ENCODE data around the gene BMPR1B.

Gene BMPR1B

GRCh38 chr4:94926936-94927335 is 169.2 kb downstream of the BMPR1B start:
- no peak for DNase-seq (ENCODE audit: low read depth)
- TF ChIP-seq, protein P1, sequence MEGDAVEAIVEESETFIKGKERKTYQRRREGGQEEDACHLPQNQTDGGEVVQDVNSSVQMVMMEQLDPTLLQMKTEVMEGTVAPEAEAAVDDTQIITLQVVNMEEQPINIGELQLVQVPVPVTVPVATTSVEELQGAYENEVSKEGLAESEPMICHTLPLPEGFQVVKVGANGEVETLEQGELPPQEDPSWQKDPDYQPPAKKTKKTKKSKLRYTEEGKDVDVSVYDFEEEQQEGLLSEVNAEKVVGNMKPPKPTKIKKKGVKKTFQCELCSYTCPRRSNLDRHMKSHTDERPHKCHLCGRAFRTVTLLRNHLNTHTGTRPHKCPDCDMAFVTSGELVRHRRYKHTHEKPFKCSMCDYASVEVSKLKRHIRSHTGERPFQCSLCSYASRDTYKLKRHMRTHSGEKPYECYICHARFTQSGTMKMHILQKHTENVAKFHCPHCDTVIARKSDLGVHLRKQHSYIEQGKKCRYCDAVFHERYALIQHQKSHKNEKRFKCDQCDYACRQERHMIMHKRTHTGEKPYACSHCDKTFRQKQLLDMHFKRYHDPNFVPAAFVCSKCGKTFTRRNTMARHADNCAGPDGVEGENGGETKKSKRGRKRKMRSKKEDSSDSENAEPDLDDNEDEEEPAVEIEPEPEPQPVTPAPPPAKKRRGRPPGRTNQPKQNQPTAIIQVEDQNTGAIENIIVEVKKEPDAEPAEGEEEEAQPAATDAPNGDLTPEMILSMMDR (IDR thresholded peaks at IDR 0.05; ENCODE audit: insufficient read depth, low read depth, low read length, missing control alignments), result no peak
- no peak overlapping the region for H3K4me3 ChIP-seq (ENCODE audit: low read depth, low read length)

DNA sequence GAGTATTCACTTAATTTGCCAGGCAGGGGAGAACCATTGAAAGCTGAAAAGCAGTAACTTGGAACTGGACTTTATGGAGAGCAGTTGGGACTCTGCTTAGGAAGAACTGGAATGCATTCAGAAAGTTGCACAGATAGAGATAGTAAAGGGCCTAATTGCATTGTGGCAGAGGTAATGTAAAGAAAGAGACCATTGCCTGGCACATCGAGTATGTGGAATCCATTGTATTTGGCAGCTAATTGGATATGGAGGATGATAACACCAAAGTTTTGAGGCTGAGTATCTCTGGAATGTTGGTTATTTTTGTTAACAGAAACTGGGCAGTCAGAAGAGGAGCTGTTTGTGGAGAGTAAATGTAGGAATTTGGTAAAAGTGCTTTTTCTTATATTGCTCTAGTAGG is 169.9 kb downstream of the BMPR1B start:
- H3K4me3 ChIP-seq (ENCODE audit: low read depth, low read length), result no peak overlapping the region
- DNase-seq (ENCODE audit: low read depth), result no peak
- TF ChIP-seq, protein P1 (IDR thresholded peaks at IDR 0.05; ENCODE audit: insufficient read depth, low read depth, low read length, missing control alignments), result no peak

DNA sequence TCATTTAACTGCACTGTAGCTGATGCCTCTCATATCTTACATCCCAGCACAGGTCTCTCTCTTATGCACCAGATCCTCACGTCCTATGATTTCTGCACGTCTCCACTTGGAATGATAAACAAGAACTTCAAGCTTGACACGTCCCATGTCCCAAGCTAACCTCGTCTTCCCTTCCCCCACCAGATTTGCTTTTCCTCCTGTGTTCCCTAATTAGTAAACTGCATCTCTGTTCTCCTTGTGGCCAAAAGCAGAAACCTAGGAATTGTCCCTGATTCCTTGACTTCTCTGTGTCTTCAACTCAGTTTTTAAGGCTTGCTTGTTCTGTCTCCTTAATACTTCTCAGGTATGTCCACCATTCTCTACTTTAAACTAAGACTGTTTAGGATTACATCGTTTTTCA is 171.9 kb downstream of the BMPR1B start:
- no peak overlapping the region for H3K4me3 ChIP-seq (ENCODE audit: low read depth, low read length)
- TF ChIP-seq, protein P1 (IDR thresholded peaks at IDR 0.05; ENCODE audit: insufficient read depth, low read depth, low read length, missing control alignments), result no peak
- DNase-seq (ENCODE audit: low read depth), result no peak

- TF ChIP-seq, protein P1 (IDR thresholded peaks at IDR 0.05; ENCODE audit: insufficient read depth, low read depth, low read length, missing control alignments), result no peak
- DNase-seq (ENCODE audit: low read depth), result no peak
- no peak overlapping the region for H3K4me3 ChIP-seq (ENCODE audit: low read depth, low read length)
These were observed 173.9 kb downstream of the BMPR1B start for GRCh38 chr4:94931626-94932025.

GRCh38 chr4:94932366-94932765 is 174.6 kb downstream of the BMPR1B start:
- TF ChIP-seq, protein P1 (IDR thresholded peaks at IDR 0.05; ENCODE audit: insufficient read depth, low read depth, low read length, missing control alignments), result no peak
- DNase-seq (ENCODE audit: low read depth), result no peak

DNA sequence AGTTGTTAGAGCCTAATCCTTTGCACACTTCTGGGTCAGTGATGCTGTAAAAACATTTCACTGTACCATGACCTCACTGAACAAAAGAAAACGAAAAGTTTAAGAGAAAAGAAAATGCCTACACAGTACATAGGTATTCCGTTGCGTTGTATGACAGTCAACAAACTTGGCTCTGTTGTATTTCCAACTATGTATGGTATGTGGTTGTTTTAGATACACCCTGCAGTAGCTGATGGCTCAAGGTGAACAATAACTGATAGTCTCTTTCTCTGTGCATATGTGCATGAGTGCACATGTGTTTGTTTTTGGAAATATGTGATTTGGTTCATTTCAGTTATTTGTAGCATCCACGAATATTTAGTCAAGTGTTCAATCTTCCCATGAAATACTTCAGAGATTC is 176.0 kb downstream of the BMPR1B start:
- no peak for DNase-seq (ENCODE audit: low read depth)
- no peak overlapping the region for H3K4me3 ChIP-seq (ENCODE audit: low read depth, low read length)
- TF ChIP-seq, protein P1 (IDR thresholded peaks at IDR 0.05; ENCODE audit: insufficient read depth, low read depth, low read length, missing control alignments), result no peak

More at GRCh38 chr4:94932366-94932765, 174.6 kb downstream of the BMPR1B start:
- H3K4me3 ChIP-seq (ENCODE audit: low read depth, low read length), result no peak overlapping the region

DNA sequence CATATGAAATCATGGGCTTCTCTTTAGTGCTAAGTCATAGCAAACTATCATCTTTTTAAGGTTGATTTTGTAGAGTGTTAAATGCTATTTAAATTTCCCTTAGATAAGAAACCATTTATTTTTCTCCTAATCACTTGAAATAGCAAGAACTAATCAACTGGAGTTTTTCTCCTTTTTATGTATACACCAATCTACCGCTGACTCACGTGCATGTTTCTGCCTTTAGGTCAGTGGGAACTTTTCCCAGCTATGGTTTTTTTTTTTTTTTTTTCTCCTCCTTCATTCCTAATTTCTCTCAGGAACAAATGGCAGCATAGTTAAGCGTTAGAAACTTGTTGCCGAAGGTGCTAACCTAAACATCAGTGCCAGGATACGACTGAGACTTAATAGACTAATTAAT is 176.4 kb downstream of the BMPR1B start:
- DNase-seq (ENCODE audit: low read depth), result no peak
- no peak overlapping the region for H3K4me3 ChIP-seq (ENCODE audit: low read depth, low read length)
- TF ChIP-seq, protein P1 (IDR thresholded peaks at IDR 0.05; ENCODE audit: insufficient read depth, low read depth, low read length, missing control alignments), result no peak

Measured in GM12865 (cell line).